Measurements from ENCODE around the gene DSG3. TPM values are rescaled to one million over a fixed set of nuclear protein-coding genes. Genes with fewer than 3 reads are reported as not detected.

Gene DSG3
- total and polyA plus RNA-seq, 2 of the 8 experiments (the other 6 are each of a cell fraction or from before 2014, with no cell fraction given): 0.03 to 0.07 TPM

- Histone ChIP-seq H3K23me2 (ENCODE audit: low read depth, low read length) (no peaks in the 10 kb centered on the region), H3K14ac (ENCODE audit: insufficient read length) (no peak overlapping the region), H2BK120ac (replicated peaks; ENCODE audit: low read depth, low read length) (no peak overlapping the region), H3K79me1 (ENCODE audit: low read depth, low read length) (no peaks in the 10 kb centered on the region), H2BK5ac (ENCODE audit: low read depth, low read length) (no peak overlapping the region), H3K4ac (replicated peaks; ENCODE audit: insufficient read length, low read depth, low read length) (no peak overlapping the region), H3K4me3 (ENCODE audit: extremely low read depth in 1 of 4, insufficient read depth in 2 of 4, low read depth in 3 of 4, low read length in 4 of 4) (no peak overlapping the region), H3K27me3 (replicated peaks in 1 of 4; ENCODE audit: control insufficient read depth in 3 of 4, extremely low read depth in 1 of 4, insufficient read depth in 3 of 4, low read length in 3 of 4) (no peaks in the 10 kb centered on the region), H4K8ac (ENCODE audit: extremely low read depth, insufficient read depth, low read length) (no peak overlapping the region), H3K36me3 (ENCODE audit: control insufficient read depth in 2 of 4, insufficient read depth in 4 of 4, low read length in 3 of 4) (no peaks in the 10 kb centered on the region), H2BK12ac (ENCODE audit: low read depth, low read length) (no peak overlapping the region), H2AK5ac (ENCODE audit: low read depth, low read length) (no peak overlapping the region), H2BK15ac (ENCODE audit: low read length) (no peak overlapping the region), H3K79me2 (ENCODE audit: control insufficient read depth in 1 of 2, insufficient read depth in 2 of 2, low read length in 2 of 2) (no peaks in the 10 kb centered on the region), H2AFZ (ENCODE audit: low read length) (no peak overlapping the region), H3K4me2 (ENCODE audit: insufficient read depth in 1 of 2, low read depth in 2 of 2, low read length in 2 of 2) (no peak overlapping the region), H3K23ac (ENCODE audit: insufficient read length) (no peak overlapping the region), H4K20me1 (replicated peaks in 1 of 2; ENCODE audit: control insufficient read depth in 1 of 2, insufficient read depth in 2 of 2, low read length in 2 of 2) (no peaks in the 10 kb centered on the region), H3K27ac (ENCODE audit: low read depth, low read length) (no peak overlapping the region), H3K9ac (replicated peaks in 1 of 4; ENCODE audit: extremely low read depth in 1 of 4, low read depth in 3 of 4, low read length in 3 of 4) (no peak overlapping the region), H2BK20ac (ENCODE audit: low read length) (no peak overlapping the region), H3K4me1 (replicated peaks in 1 of 4; ENCODE audit: control insufficient read depth in 3 of 4, insufficient read depth in 4 of 4, low read length in 3 of 4) (peaks cover 0 to 3% (median 1%) of the 10 kb centered on the region in 4 experiments; a peak in 2 of 7 replicates), H4K5ac (ENCODE audit: insufficient read length, low read depth, low read length) (no peak overlapping the region), H3K18ac (ENCODE audit: extremely low read depth, low read length) (no peak overlapping the region), H4K91ac (replicated peaks; ENCODE audit: insufficient read length, low read length) (no peak overlapping the region), H3K9me3 (ENCODE audit: insufficient read depth in 2 of 2, low read depth in 1 of 2, low read length in 1 of 2) (no peaks in the 10 kb centered on the region), H3K56ac (replicated peaks; ENCODE audit: insufficient read length, low read depth, low read length) (no peak overlapping the region)
- ChIA-PET CTCF (ENCODE audit: partially characterized antibody) (no interaction called here), POLR2A (ENCODE audit: partially characterized antibody) (no interaction called here)
- no peak for DNase-seq (ENCODE audit: low read depth in 1 of 2, low spot score in 2 of 2)
- FAIRE-seq: no peak
- TF ChIP-seq CBX5 (IDR thresholded peaks at IDR 0.05; ENCODE audit: low read depth, low read length) (no peak), CHD7 (IDR thresholded peaks at IDR 0.05; ENCODE audit: insufficient replicate concordance, low read length) (no peak)
Measured at GRCh38 chr18:31445908-31446307, 1.6 kb upstream of the DSG3 start.

Measured in H1 (cell line).